NCI-H2196 treated with DMSO at 0.1 percent for 48 hours (cell line): ENCODE measurements around the gene SMAD3.

ENCODE experiments used
- DNase-seq: peaks from one replicate; lab custom pipeline; 2025; ENCODE audit not compliant: unreplicated experiment; lab: John Stamatoyannopoulos, UW

SMAD3 gene

GRCh38 chr15:67156834-67157233 lies 91.4 kb downstream of the SMAD3 start:
- no peak for DNase-seq

DNA sequence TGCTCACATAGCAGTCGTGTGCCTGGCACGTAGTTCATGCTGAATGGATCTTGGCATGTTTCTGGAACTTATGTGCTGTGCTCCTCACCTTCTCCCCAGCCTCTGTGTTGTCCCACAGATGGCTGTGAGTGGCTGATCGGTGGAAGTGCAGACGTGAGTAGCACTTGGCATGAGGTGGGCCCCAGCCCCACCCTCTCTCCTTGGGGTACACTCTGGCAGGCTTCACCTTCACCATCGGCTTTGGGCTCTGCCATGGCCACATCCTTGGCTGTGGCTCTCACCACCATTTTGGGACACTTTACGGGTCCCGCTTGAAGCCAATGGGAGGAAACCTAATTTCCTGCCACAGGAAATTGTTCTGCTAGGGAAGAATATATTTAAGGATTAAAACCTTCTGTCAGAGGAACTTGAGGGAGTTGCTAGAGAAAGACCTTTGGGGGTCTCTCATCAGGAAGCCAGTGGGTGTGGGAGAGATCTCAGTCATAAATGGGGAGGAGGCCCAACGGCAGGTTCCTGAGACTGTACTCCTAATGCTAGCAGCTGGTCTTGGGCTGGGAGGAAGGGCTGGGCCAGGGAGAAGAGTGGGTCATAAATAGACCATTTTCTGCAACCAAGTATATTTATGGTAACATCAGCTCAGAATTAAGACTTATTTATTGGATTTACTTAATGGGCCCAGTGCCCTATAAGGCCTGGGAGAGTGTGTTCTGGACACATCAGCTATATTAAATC lies 92.3 kb downstream of the SMAD3 start:
- no peak for DNase-seq

GRCh38 chr15:67158367-67158766 lies 93.0 kb downstream of the SMAD3 start:
- no peak for DNase-seq

DNA sequence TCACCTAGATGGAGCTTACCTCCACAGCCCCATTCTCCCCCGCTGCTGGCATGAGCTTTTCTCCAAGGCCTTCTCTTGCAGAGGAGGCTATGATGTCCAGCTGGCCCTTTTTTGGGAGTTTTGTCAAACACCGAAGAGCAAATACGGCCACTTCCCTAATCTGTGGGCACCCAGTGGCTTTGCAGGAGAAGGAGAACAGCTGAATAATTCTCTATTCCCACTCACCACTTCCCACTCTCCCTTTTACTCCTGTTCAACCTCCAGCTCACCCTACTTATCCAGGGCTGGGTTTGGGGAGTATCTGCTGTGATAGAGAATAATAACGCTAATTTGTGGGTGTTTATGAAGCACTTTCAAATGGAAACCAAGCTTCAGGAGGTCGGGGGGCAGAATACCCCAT lies 96.0 kb downstream of the SMAD3 start:
- no peak for DNase-seq

GRCh38 chr15:67161881-67162280 lies 96.5 kb downstream of the SMAD3 start:
- DNase-seq: no peak

- DNase-seq: no peak
These were observed 97.8 kb downstream of the SMAD3 start for GRCh38 chr15:67163180-67163579.

DNA sequence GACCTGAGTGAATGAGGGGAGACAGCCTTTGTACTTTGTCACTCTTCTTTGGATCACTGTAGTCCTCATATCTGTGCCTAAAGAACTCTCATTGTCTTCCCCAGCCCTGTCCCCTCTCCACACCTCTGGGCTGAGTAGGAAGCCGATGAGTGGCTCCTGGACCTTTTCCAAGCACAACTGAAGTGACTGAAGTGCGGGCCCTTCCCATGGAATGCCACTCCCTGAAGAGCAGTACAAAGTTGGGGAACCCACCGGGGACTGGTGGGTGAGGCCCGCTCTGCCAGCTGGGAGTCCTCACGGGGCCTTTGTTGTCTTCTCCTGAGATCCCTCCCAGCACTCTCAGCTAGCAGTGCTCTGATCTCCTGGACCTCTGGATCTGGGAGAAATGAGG lies 99.0 kb downstream of the SMAD3 start:
- DNase-seq: no peak

- no peak for DNase-seq
These were observed 99.4 kb downstream of the SMAD3 start for GRCh38 chr15:67164811-67165253.

DNA sequence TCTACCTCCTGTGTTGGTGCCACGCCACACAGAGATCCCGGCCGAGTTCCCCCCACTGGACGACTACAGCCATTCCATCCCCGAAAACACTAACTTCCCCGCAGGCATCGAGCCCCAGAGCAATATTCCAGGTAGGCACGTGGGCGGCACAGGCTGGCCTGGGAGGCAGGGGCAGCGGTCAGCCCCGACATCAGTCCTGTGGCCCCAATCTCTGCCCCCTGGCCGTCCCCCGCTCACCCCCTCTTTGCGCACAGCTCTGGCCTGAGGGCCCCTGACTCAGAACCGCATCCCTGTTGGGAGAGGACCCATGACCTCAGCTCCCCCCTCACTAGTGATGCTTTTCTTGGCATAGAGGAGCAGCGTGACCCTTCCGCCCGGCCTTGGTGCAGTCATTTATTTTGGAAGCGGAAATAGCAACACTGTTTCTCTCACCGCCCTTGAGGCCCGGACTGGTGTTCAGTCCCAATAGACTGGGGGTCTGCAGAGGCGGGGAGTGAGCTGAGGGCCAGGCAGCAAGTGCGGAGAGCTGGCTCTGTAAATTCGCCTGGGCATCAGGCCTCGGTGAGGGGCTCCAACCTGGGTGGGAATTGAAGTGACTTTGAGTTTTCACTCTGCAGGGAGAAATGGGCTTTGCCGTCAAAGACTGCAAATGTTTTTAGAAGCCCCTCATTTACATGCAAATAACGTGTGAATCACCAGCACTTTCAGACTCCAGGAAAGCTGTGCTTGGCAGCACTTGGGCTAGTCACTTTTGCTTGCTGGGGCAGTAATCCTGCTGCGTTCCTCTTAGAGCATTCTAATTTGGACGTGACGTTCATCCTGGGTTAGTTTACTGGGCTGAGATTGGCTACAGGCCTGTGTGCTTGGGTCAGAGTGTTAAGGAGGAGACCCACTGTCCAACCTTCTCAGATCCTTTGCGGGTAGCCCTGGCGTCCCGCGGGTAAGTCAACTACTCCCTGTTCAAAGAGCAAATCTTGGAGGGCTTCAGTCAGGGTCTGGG lies 100.2 kb downstream of the SMAD3 start:
- no peak for DNase-seq

GRCh38 chr15:67166280-67167009 lies 101.0 kb downstream of the SMAD3 start:
- DNase-seq: no peak

DNA sequence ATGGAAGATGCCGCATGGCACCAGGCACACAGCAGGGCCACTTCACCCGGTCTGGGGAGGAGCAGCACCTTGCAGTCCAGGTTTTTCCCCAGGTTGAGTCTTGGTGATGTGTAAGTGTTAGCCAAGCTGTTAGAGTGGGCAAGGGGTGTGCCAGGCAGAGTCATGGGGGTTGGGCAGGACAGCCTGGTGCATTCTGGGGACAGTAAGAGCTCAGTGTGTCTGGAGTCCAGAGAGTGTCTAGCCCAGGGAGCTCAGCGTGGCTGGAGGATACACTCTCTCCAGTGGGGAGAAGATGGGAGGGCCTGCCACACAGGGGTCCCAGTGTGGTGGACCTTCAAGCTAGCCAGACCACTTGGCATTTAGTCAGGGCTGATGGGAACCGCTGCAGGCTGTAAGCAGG lies 101.7 kb downstream of the SMAD3 start:
- no peak for DNase-seq

GRCh38 chr15:67168694-67169093 lies 103.3 kb downstream of the SMAD3 start:
- DNase-seq: no peak

- no peak for DNase-seq
These were observed 104.9 kb downstream of the SMAD3 start for GRCh38 chr15:67170143-67170925.

GRCh38 chr15:67171471-67171870 lies 106.1 kb downstream of the SMAD3 start:
- DNase-seq: no peak

- DNase-seq: no peak
These were observed 106.8 kb downstream of the SMAD3 start for GRCh38 chr15:67172172-67172571.

DNA sequence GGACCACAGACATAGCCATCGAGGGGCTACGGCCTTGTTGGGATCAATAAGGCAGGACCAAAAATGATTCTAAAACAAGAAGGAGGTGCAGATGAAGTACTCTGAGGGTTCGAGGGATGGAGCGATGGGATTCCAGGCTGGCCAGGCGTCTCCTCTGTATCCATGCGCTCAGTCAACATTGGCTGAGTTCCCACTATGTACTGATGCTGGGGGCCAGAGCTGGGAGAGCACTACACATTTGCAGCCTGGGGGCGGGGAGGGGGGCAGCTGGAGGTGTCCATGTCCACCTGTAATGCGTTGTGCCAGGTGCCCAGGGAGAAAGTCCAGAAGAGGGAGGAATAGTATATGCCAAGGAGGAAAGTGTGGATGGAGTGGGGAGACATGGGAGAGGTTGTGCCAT lies 107.6 kb downstream of the SMAD3 start:
- DNase-seq: no peak

- no peak for DNase-seq
These were observed 108.4 kb downstream of the SMAD3 start for GRCh38 chr15:67173786-67174185.

DNA sequence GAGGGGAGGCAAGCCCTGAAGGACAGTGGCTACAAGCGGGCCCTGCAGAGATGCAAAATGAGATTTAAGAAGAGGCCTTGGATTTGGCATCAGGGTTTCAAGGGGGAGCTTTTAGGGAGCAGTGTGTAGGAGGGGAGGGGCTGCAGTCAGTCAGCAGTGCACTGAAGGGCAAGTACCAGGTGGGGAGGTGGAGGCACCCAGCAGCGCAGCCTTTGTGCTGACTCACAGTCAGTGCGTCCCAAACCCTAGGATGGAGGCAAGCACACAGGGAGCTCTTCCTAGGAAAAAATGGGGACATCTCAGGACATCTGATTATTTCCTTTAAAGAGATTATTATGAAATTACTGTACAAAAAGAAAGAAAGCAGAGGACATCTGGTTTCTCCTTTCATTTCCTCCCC lies 109.0 kb downstream of the SMAD3 start:
- no peak for DNase-seq

DNA sequence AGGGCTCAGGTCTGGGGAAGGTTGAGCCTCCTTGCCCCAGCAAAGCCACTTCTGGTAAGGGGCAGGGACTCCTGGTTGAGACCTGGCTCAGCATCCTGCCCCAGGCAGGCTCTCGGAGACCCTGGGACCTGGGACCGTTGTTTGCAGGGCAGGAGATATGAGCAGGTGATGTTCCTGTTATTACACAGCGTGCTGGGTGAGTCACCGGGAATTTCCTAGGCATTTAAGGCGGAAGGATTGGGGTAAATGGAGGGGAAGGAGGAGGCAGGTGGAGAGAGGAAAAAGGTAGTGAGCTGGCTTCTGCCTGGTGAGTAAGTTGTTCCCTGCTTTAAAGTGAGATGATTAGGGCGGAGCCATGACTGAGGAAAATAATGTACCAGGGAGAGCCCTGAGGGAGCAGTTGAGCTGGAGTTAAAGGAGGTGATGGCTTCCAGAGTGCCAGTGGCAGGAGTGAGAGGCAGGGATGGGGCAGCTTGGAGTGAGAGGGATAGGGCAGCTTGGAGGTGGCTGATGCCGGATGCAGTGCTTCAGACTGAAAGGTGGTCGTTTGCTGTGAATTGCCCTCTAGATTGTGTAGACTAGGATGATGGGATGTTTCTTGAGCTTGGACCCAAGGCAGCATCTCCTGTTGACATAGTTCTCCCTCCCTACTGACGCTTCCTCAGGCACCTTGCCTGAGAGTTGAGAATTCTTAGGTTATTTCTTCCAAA lies 109.6 kb downstream of the SMAD3 start:
- no peak for DNase-seq

- no peak for DNase-seq
These were observed 110.3 kb downstream of the SMAD3 start for GRCh38 chr15:67175643-67176071.
